ENCODE measurements around the gene NUAK1.

The NUAK1 gene

GRCh38 chr12:106136263-106136662 is 2.5 kb downstream of the NUAK1 start:
- peak; percentile 87 for TF ChIP-seq CTCF (IDR thresholded peaks at IDR 0.05; ENCODE audit: insufficient read depth, missing control alignments)
- DNase-seq (ENCODE audit: insufficient read length, low spot score) (peak; percentile 29), FAIRE-seq (no peak)

GRCh38 chr12:106135781-106136180 is 3.0 kb downstream of the NUAK1 start:
- DNase-seq (ENCODE audit: insufficient read length, low spot score): no peak
- TF ChIP-seq CTCF (IDR thresholded peaks at IDR 0.05; ENCODE audit: insufficient read depth, missing control alignments): no peak
- FAIRE-seq: no peak

- no peak for TF ChIP-seq CTCF (IDR thresholded peaks at IDR 0.05; ENCODE audit: insufficient read depth, missing control alignments)
- no peak for FAIRE-seq
- DNase-seq (ENCODE audit: insufficient read length, low spot score): no peak
Observed at GRCh38 chr12:106135075-106135474, 3.7 kb downstream of the NUAK1 start.

- TF ChIP-seq CTCF (IDR thresholded peaks at IDR 0.05; ENCODE audit: insufficient read depth, missing control alignments): no peak
- FAIRE-seq (no peak), DNase-seq (ENCODE audit: insufficient read length, low spot score) (no peak)
Observed at GRCh38 chr12:106134294-106134949, 4.3 kb downstream of the NUAK1 start.

GRCh38 chr12:106133136-106134087 is 5.3 kb downstream of the NUAK1 start:
- DNase-seq (ENCODE audit: insufficient read length, low spot score): no peak
- FAIRE-seq: no peak
- no peak for TF ChIP-seq CTCF (IDR thresholded peaks at IDR 0.05; ENCODE audit: insufficient read depth, missing control alignments)

GRCh38 chr12:106132175-106133135 is 6.3 kb downstream of the NUAK1 start:
- FAIRE-seq (no peak), DNase-seq (ENCODE audit: insufficient read length, low spot score) (no peak)
- TF ChIP-seq CTCF (IDR thresholded peaks at IDR 0.05; ENCODE audit: insufficient read depth, missing control alignments): no peak
